ENCODE data around the gene MTHFR.

MTHFR gene

GRCh38 chr1:11796036-11796828, 9.5 kb downstream of the MTHFR start:
- DNase-seq: no peak

GRCh38 chr1:11795238-11795890, 10.4 kb downstream of the MTHFR start:
- no peak for DNase-seq

GRCh38 chr1:11794446-11795237, 11.1 kb downstream of the MTHFR start:
- DNase-seq: no peak

GRCh38 chr1:11793819-11794218, 11.9 kb downstream of the MTHFR start:
- no peak for DNase-seq

GRCh38 chr1:11792106-11792505, 13.7 kb downstream of the MTHFR start:
- no peak for DNase-seq

GRCh38 chr1:11790880-11791715, 14.7 kb downstream of the MTHFR start:
- DNase-seq: no peak

- DNase-seq: no peak
Measured at GRCh38 chr1:11790101-11790879, 15.5 kb downstream of the MTHFR start.

- no peak for DNase-seq
Measured at GRCh38 chr1:11789126-11790067, 16.4 kb downstream of the MTHFR start.

- DNase-seq: no peak
Measured at GRCh38 chr1:11788549-11789053, 17.2 kb downstream of the MTHFR start.

GRCh38 chr1:11787804-11788436, 17.8 kb downstream of the MTHFR start:
- no peak for DNase-seq

- no peak for DNase-seq
Measured at GRCh38 chr1:11787251-11787803, 18.4 kb downstream of the MTHFR start.

GRCh38 chr1:11786168-11786567, 19.6 kb downstream of the MTHFR start:
- DNase-seq: no peak

GRCh38 chr1:11784993-11785769, 20.6 kb downstream of the MTHFR start:
- DNase-seq: peak; percentile 47

GRCh38 chr1:11784256-11784992, 21.3 kb downstream of the MTHFR start:
- DNase-seq: no peak

GRCh38 chr1:11783556-11783955, 22.2 kb downstream of the MTHFR start:
- DNase-seq: no peak

GRCh38 chr1:11782127-11782708, 23.5 kb downstream of the MTHFR start:
- no peak for DNase-seq

GRCh38 chr1:11781297-11781696, 24.5 kb downstream of the MTHFR start:
- no peak for DNase-seq
